GM12874 (cell line): ENCODE results near the gene TIMM29.

ENCODE experiments used
- CTCF ChIP-seq: IDR thresholded peaks from 2 replicates; pipeline ENCODE4 v1.5.1; 2011; ENCODE audit warnings: low read depth, mild to moderate bottlenecking, control low read depth, low read length, moderate library complexity; ENCODE audit not compliant: insufficient read depth

Gene TIMM29

GRCh38 chr19:10913716-10914340 lies 14.8 kb upstream of the TIMM29 start:
- no peak for TF ChIP-seq CTCF

- TF ChIP-seq CTCF, result no peak
Measured at GRCh38 chr19:10915130-10916091, 13.2 kb upstream of the TIMM29 start.

- no peak for TF ChIP-seq CTCF
Measured at GRCh38 chr19:10916602-10917001, 12.0 kb upstream of the TIMM29 start.

DNA sequence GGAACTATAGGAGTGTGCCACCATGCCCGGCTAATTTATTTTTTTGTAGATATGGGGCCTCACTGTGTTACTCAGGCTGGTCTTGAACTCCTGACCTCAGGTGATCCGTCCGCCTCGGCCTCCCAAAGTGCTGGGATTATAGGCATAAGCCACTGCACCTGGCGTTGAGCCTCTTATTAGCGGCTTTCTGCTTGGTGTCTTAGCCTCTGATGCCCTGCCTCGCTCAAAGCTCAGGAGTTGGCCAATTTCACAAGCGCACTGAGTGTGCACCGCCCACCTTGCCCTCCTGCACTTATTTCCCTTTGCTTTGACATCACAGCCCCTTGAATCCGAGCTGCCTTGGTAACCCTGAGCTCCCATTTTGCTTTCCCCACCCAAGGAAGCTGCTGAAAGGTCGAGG lies 10.3 kb upstream of the TIMM29 start:
- no peak for TF ChIP-seq CTCF

DNA sequence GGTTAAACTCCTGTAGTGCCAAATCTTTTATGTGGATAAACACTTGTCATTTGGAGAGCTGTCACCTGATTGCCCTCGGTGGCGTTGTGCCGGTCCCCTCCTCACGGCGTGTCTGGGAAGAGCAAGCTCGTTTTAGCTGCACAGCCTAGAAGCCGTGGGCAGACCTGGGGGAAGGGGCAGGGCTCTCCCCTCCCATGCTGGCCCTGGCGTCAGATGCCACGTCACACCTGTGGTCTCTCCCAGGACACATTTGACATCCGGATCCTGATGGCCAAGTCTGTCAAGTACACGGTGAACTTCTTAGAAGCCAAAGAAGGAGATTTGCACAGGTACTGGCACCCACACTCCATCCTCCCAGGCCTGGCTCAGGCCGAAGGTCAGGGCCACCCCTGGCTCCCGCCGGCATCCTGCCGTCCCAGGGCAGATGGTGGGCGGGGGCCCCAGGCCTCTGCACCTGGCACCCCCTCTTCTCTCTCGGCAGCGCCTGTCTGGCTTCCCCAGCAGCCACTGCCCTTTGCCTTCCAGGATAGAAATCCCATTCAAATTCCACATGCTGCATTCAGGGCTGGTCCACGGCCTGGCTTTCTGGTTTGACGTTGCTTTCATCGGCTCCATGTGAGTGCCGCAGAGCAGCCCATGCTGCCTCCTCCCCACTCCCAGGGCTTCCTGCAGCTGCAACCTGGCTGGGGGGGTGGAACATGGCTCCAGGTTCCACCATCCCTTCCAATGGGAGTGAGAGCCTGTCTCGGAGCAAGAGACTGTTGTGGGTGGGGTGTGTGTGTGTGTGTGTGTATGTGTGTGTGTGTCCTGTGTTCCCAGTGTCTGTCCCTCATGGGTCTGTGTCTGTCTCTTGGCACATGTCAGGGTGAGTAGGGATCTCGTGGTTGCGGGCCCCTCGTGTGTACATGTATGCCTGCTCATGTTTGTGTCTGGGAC lies 9.0 kb upstream of the TIMM29 start:
- no peak for TF ChIP-seq CTCF

GRCh38 chr19:10920288-10920655 lies 8.3 kb upstream of the TIMM29 start:
- no peak for TF ChIP-seq CTCF

DNA sequence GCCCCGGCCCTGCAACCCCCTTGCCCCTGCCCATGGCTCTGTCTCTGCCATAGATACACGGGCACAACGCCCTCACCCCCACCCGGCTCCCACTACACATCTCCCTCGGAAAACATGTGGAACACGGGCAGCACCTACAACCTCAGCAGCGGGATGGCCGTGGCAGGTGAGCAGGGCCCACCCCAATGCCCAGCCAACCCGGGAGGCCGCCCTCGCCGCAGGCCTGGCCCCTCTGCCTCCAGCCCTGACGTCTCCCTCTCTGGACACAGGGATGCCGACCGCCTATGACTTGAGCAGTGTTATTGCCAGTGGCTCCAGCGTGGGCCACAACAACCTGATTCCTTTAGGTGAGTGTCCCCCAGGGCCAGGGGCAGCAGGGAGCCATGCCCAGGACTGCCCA lies 7.8 kb upstream of the TIMM29 start:
- no peak for TF ChIP-seq CTCF
